ENCODE measurements around the gene RPL39L. TPM values are rescaled to one million over a fixed set of nuclear protein-coding genes. Genes with fewer than 3 reads are reported as not detected.

The RPL39L gene
- total RNA-seq, 1 donor from 2014 or later = 10.8 TPM

- TF ChIP-seq CTCF (IDR thresholded peaks at IDR 0.05) (no peak), POLR2A (IDR thresholded peaks at IDR 0.05) (no peak), POLR2AphosphoS5 (IDR thresholded peaks at IDR 0.05; ENCODE audit: insufficient read depth in 1 of 2, low read depth in 1 of 2) (no peak)
- intact Hi-C loops (cut with DNase I) = loop anchor here (10.0 kb wide), 1 partner anchor 323 kb away; the partner anchor contains the start of gene ADIPOQ
- no peak for DNase-seq (ENCODE audit: extremely low spot score in 2 of 2)
- H3K9me3 ChIP-seq = no peaks in the 10 kb centered on the region
- H3K27ac ChIP-seq = peak overlapping the region; percentile 9
- H3K27me3 ChIP-seq = no peaks in the 10 kb centered on the region
- no peak overlapping the region for H3K4me3 ChIP-seq
- H3K4me1 ChIP-seq = peaks cover 12% of the 10 kb centered on the region
- no peaks in the 10 kb centered on the region for H3K36me3 ChIP-seq
Observed at GRCh38 chr3:187167777-187168176, 28.5 kb upstream of the RPL39L start.

GRCh38 chr3:187166750-187167149 lies 27.5 kb upstream of the RPL39L start:
- H3K27me3 ChIP-seq = no peaks in the 10 kb centered on the region
- peak overlapping the region; percentile 26 for H3K27ac ChIP-seq
- H3K4me3 ChIP-seq = no peak overlapping the region
- intact Hi-C loops (cut with DNase I) = loop anchor here (10.0 kb wide), 1 partner anchor 322 kb away; the partner anchor contains the start of gene ADIPOQ
- DNase-seq (ENCODE audit: extremely low spot score in 2 of 2) = no peak
- peaks cover 12% of the 10 kb centered on the region for H3K4me1 ChIP-seq
- TF ChIP-seq POLR2AphosphoS5 (IDR thresholded peaks at IDR 0.05; ENCODE audit: insufficient read depth in 1 of 2, low read depth in 1 of 2) (no peak), POLR2A (IDR thresholded peaks at IDR 0.05) (no peak), CTCF (IDR thresholded peaks at IDR 0.05) (no peak)
- no peaks in the 10 kb centered on the region for H3K9me3 ChIP-seq
- no peaks in the 10 kb centered on the region for H3K36me3 ChIP-seq

- Histone ChIP-seq H3K4me3 (no peak overlapping the region), H3K9me3 (no peaks in the 10 kb centered on the region), H3K36me3 (no peaks in the 10 kb centered on the region), H3K4me1 (peaks cover 6% of the 10 kb centered on the region), H3K27ac (no peak overlapping the region), H3K27me3 (no peaks in the 10 kb centered on the region)
- no peak for DNase-seq (ENCODE audit: extremely low spot score in 2 of 2)
- TF ChIP-seq POLR2A (IDR thresholded peaks at IDR 0.05) (no peak), CTCF (IDR thresholded peaks at IDR 0.05) (peak; percentile 56 to 62 (median 58))
- intact Hi-C loops (cut with DNase I) = loop anchor here (10.0 kb wide), 1 partner anchor 320 kb away; the partner anchor contains the start of gene ADIPOQ
Observed at GRCh38 chr3:187165144-187165543, 25.8 kb upstream of the RPL39L start.

- H3K4me3 ChIP-seq = no peak overlapping the region
- intact Hi-C loops (cut with DNase I) = loop anchor here (10.0 kb wide), 1 partner anchor 318 kb away; the partner anchor contains the start of gene ADIPOQ
- H3K27me3 ChIP-seq = no peaks in the 10 kb centered on the region
- no peaks in the 10 kb centered on the region for H3K36me3 ChIP-seq
- no peaks in the 10 kb centered on the region for H3K9me3 ChIP-seq
- no peak overlapping the region for H3K27ac ChIP-seq
- peaks cover 6% of the 10 kb centered on the region for H3K4me1 ChIP-seq
- TF ChIP-seq POLR2AphosphoS5 (IDR thresholded peaks at IDR 0.05; ENCODE audit: insufficient read depth in 1 of 2, low read depth in 1 of 2) (no peak), CTCF (IDR thresholded peaks at IDR 0.05) (no peak), POLR2A (IDR thresholded peaks at IDR 0.05) (no peak)
- no peak for DNase-seq (ENCODE audit: extremely low spot score in 2 of 2)
Observed at GRCh38 chr3:187162265-187162953, 23.1 kb upstream of the RPL39L start.

- no peaks in the 10 kb centered on the region for H3K27me3 ChIP-seq
- TF ChIP-seq POLR2AphosphoS5 (IDR thresholded peaks at IDR 0.05; ENCODE audit: insufficient read depth in 1 of 2, low read depth in 1 of 2) = no peak
- TF ChIP-seq POLR2A (IDR thresholded peaks at IDR 0.05) = no peak
- no peak for TF ChIP-seq CTCF (IDR thresholded peaks at IDR 0.05)
- H3K27ac ChIP-seq = no peak overlapping the region
- no peak overlapping the region for H3K4me3 ChIP-seq
- no peak for DNase-seq (ENCODE audit: extremely low spot score in 2 of 2)
- H3K4me1 ChIP-seq = no peaks in the 10 kb centered on the region
- H3K36me3 ChIP-seq = no peaks in the 10 kb centered on the region
- intact Hi-C loops (cut with DNase I) = loop anchor here (10.0 kb wide), 1 partner anchor 317 kb away; the partner anchor contains the start of gene ADIPOQ
- H3K9me3 ChIP-seq = no peaks in the 10 kb centered on the region
Observed at GRCh38 chr3:187161556-187161955, 22.3 kb upstream of the RPL39L start.
